Skeletal muscle tissue (tissue), 4 donors: ENCODE data around the gene GRM4. TPM values are rescaled to one million over a fixed set of nuclear protein-coding genes. Genes with fewer than 3 reads are reported as not detected.

Experiments
- H3K27ac ChIP-seq: one replicate; pipeline ENCODE4 v1.7.0; 2013; ENCODE audit warnings: mild to moderate bottlenecking, low read depth, low read length, inconsistent platforms
- H3K27me3 ChIP-seq, 3 donors: one replicate each; pipeline ENCODE4 v1.7.0; 2013; ENCODE audit warnings: low read length in 3 of 3; ENCODE audit not compliant: control insufficient read depth in 3 of 3, insufficient read depth in 3 of 3
- H3K36me3 ChIP-seq, 3 donors: one replicate each; pipeline ENCODE4 v1.7.0; 2013; ENCODE audit warnings: low read length in 3 of 3; ENCODE audit not compliant: control insufficient read depth in 3 of 3, insufficient read depth in 3 of 3
- H3K4me1 ChIP-seq, 3 donors: one replicate each; pipeline ENCODE4 v1.7.0; 2013; ENCODE audit warnings: low read length in 3 of 3, mild to moderate bottlenecking in 3 of 3; ENCODE audit not compliant: control insufficient read depth in 3 of 3, insufficient read depth in 3 of 3
- H3K4me3 ChIP-seq, 3 donors: one replicate each; pipeline ENCODE4 v1.7.0; 2013; ENCODE audit warnings: low read length in 3 of 3
- H3K9ac ChIP-seq, 3 donors: one replicate each; pipeline ENCODE4 v1.7.0; 2013; ENCODE audit warnings: low read length in 3 of 3, mild to moderate bottlenecking in 3 of 3, moderate library complexity in 2 of 3, low read depth in 1 of 3
- H3K9me3 ChIP-seq, 3 donors: one replicate each; pipeline ENCODE4 v1.7.0; 2013; ENCODE audit warnings: low read length in 3 of 3; ENCODE audit not compliant: control insufficient read depth in 3 of 3
- total RNA-seq: library from RNA; depleted of rRNA; stranded (reverse); fragments of >200 nt; gene quantifications from one replicate; pipeline ENCODE4 v1.2.3, GENCODE V29; 2014
- donor health status: Osteomylitis.

GRM4 gene
- total RNA-seq, 1 donor from 2014 or later, result 1.6 TPM

DNA sequence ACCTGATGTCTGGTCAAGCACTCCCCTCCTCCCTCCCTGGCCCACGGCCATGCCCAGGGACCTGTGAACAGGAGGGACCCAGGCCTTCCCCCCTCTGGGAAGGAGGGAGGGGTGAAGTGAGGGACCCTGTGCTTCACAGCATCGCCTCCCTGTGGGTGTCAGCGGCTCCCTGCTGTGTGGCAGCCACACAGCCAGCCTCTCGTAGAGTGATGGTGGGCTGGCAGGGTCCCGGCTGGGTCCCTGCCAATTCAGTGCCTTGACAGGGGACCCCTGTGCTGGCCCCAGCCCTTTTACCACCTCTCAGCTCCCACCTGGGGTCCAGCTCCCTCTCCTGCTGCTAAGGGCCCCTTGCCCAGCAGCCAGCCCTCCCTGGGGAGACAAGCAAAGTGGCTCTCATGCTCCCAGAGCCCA is 31.3 kb upstream of the GRM4 start:
- Histone ChIP-seq H3K9ac (no peak overlapping the region), H3K27ac (no peak overlapping the region), H3K4me1 (no peaks in the 10 kb centered on the region), H3K36me3 (no peaks in the 10 kb centered on the region), H3K9me3 (no peaks in the 10 kb centered on the region), H3K4me3 (no peak overlapping the region), H3K27me3 (peaks cover 0 to 7% (median 3%) of the 10 kb centered on the region in 3 donors)

DNA sequence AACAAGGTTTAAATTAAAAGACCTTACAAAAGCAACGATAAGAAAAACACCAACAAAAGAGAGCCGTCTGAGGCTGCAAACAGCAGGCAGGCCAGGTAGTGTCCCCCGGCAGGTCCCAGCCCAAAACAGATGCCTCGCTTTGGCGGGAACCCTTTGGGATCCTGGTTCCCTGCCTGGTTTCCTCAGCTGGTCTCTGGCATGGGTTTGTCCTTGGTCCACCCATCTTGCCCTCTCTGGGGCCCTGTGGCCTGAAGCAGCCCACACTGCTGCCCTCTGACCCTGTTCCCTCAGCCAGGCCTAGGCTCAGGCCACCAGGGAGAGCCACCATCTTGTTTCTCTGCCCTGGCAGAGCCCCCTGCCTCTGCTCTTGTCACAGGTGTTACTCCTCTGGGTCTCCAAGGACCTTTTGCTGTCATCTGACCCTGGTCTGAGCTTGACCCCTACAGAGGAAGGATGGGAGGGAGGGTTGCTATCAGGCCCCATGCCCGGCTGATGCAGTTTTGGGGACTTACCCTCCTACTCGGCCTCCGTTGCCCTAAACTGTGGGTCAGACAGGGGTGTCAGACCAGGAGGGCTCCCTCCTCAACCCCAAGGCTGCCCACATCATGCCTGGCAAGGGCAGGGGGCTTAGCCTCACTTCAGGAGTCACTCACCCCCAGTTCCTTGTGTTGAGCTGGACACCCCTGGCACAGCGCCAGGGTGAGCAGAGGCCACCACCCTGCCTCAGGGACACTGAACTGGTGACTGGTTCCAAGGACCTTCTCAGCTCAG is 30.6 kb upstream of the GRM4 start:
- no peak overlapping the region for H3K27ac ChIP-seq
- no peak overlapping the region for H3K9ac ChIP-seq
- no peaks in the 10 kb centered on the region for H3K4me1 ChIP-seq
- H3K27me3 ChIP-seq, result peaks cover 0 to 7% (median 3%) of the 10 kb centered on the region in 3 donors
- H3K4me3 ChIP-seq, result no peak overlapping the region
- no peaks in the 10 kb centered on the region for H3K9me3 ChIP-seq
- no peaks in the 10 kb centered on the region for H3K36me3 ChIP-seq

DNA sequence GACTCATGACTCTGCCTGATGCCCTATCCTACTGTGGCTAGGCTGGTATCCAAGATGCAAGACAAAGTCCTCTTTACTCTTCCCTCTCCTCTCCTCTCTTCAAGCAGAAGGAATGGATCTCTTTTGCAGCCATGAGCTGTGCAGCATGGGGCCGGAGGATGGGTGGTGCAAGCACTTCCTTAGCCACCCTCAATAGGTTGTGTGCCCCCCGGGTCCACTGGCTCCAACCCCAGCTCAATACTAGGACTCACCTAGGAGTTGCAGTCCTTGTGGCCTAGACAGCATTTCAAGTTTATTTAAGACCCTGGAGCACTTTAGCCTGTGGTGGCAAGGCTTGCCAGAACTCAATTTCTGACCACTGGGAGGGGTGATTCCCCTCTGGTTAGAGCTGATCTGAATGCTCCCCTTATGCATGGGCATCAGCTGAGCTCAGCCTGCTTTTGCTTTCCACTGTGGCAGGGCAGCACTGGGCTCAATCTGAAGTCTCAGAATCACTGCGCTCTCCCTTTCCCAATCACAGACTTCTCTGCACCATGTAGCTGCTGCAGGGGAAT is 29.0 kb upstream of the GRM4 start:
- no peak overlapping the region for H3K27ac ChIP-seq
- no peaks in the 10 kb centered on the region for H3K36me3 ChIP-seq
- peaks cover 0 to 7% (median 3%) of the 10 kb centered on the region in 3 donors for H3K27me3 ChIP-seq
- H3K9ac ChIP-seq, result no peak overlapping the region
- H3K4me1 ChIP-seq, result no peaks in the 10 kb centered on the region
- H3K9me3 ChIP-seq, result no peaks in the 10 kb centered on the region
- H3K4me3 ChIP-seq, result no peak overlapping the region

DNA sequence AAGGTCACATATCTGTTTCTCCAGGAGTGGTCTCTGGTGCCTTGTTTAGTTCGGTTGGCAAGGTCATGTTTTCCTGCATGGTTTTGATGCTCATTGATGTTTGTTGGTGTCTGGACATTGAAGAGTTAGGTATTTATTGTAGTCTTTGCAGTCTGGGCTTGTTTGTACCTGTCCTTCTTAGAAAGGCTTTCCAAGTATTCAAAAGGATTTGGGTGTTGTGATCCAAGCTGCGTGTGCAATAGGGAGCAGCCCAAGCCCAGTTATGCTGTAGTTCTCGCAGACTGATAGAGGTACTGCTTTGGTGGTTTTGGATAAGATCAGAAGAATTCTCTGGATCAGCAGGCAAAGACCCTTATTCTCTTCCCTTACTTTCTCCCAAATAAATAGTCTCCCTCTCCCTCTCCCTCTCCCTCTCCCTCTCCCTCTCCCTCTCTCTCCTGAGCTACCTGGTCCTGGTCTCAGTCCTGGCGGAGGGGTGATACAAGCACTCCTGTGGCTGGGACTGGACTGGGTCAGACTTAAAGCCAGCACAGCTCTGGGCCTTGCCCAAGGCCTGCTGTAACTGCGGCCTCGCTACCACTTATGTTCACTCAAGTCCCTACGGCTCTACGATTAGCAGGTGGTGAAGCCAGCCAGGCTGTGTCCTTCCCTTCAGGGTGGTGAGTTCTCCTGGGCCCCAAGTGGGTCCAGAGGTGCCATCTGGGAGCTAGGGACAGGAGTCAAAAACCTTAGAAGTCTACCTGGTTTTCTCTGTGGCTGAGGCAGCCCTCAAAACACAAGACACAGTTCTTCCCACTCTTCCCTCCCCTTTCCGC is 27.3 kb upstream of the GRM4 start:
- H3K4me3 ChIP-seq, result no peak overlapping the region
- H3K9me3 ChIP-seq, result no peaks in the 10 kb centered on the region
- no peak overlapping the region for H3K27ac ChIP-seq
- H3K9ac ChIP-seq, result no peak overlapping the region
- no peaks in the 10 kb centered on the region for H3K4me1 ChIP-seq
- no peaks in the 10 kb centered on the region for H3K27me3 ChIP-seq
- H3K36me3 ChIP-seq, result no peaks in the 10 kb centered on the region

DNA sequence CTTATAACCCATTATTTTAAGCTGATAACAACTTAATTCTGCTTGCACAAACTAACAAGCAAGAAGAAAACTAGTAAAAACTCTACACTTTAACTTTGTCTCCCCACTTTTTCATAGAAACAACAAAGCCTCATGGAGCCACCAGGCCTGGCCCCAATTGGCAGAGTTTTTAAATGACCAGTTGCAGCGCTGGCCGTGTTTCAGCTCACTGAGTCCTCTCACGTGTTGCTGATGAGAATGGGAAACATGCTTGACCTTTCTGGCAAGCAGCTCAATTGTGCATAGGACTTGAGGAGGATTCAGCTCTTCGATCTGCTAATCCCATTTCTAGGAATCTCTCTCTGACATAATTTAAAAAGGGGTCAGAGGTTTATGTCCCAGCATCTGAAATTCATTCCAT is 24.5 kb upstream of the GRM4 start:
- H3K9ac ChIP-seq, result no peak overlapping the region
- H3K4me1 ChIP-seq, result no peaks in the 10 kb centered on the region
- no peaks in the 10 kb centered on the region for H3K9me3 ChIP-seq
- H3K27me3 ChIP-seq, result no peaks in the 10 kb centered on the region
- H3K36me3 ChIP-seq, result no peaks in the 10 kb centered on the region
- H3K4me3 ChIP-seq, result no peak overlapping the region
- no peak overlapping the region for H3K27ac ChIP-seq

DNA sequence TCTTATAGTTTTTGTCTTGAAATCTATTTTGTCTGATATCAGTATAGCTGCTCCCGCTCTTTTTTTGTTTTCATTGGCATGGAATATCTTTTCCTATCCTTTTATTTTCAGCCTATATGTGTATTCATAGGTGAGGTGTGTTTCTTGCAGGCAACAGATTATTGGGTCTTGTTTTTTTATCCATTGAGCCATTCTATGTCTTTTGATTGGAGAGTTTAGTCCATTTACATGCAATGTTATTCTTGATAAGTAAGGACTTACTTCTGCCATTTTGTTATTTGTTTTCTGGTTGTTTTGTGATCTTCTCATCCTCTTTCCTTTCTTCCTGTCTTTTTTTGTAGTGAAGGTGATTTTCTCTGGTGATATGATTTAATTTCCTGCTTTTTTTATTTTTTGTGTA is 24.0 kb upstream of the GRM4 start:
- no peaks in the 10 kb centered on the region for H3K27me3 ChIP-seq
- H3K9me3 ChIP-seq, result no peaks in the 10 kb centered on the region
- no peak overlapping the region for H3K4me3 ChIP-seq
- no peaks in the 10 kb centered on the region for H3K36me3 ChIP-seq
- no peak overlapping the region for H3K9ac ChIP-seq
- no peaks in the 10 kb centered on the region for H3K4me1 ChIP-seq
- H3K27ac ChIP-seq, result no peak overlapping the region

DNA sequence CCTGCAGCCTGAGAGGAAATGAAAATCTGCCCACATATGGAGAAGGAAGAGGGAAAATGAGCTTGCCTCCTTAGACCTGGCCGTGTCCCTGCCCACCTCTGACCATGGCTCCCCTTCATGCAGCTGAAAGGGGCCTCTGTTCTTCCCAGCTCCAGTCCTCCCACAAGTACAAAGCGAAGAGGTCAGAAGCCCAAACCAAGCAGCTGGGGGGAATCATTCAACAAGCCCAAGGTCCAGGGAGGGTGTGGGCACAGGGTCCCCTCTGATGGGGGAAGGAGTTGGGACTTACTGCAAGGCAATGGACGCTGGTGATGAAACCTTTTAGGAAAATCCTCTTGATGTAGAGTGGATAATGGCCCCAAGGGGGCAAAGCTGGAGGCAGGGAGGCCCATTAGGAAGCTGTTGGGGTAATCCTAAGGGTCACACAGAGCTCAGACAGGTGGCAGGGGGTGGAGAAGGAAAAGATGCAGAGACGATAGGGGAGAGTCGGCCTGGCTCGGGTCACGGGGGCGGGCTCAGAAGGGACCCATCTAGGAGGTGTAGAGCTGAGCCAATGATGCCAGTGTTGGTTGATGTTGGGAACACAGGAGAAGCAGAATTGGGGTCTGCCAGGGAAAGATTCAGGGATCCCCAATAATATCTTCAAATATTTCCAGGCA is 16.1 kb upstream of the GRM4 start:
- H3K36me3 ChIP-seq, result no peaks in the 10 kb centered on the region
- no peak overlapping the region for H3K27ac ChIP-seq
- no peak overlapping the region for H3K9ac ChIP-seq
- no peaks in the 10 kb centered on the region for H3K27me3 ChIP-seq
- H3K4me1 ChIP-seq, result peaks cover 0 to 3% (median 0%) of the 10 kb centered on the region in 3 donors
- H3K4me3 ChIP-seq, result no peak overlapping the region
- peaks cover 2 to 8% (median 3%) of the 10 kb centered on the region in 3 donors for H3K9me3 ChIP-seq

DNA sequence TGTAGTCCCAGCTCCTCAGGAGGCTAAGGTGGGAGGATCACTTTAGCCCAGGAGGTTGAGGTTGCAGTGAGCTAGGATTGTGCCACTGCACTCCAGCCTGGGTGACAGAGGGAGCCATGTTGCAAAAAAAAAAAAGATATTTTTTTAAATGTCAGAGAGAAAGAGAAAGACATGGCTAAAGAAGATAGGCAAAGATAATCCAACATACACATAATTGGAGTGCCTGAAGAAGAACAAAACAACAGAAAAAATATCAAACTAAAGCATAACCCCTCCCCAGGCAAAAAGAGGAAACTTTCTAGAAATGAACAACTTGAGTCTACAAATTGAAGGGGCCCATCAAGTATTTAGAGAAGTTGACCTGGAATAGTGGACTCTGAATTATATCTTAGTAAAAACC is 14.0 kb upstream of the GRM4 start:
- H3K36me3 ChIP-seq, result no peaks in the 10 kb centered on the region
- H3K9me3 ChIP-seq, result peaks cover 2 to 8% (median 3%) of the 10 kb centered on the region in 3 donors
- H3K27me3 ChIP-seq, result peaks cover 4 to 8% (median 7%) of the 10 kb centered on the region in 3 donors
- no peak overlapping the region for H3K9ac ChIP-seq
- peak overlapping the region in 1 of 3 donors; percentile 30 for H3K4me3 ChIP-seq
- H3K4me1 ChIP-seq, result peaks cover 0 to 3% (median 0%) of the 10 kb centered on the region in 3 donors
- H3K27ac ChIP-seq, result no peak overlapping the region

DNA sequence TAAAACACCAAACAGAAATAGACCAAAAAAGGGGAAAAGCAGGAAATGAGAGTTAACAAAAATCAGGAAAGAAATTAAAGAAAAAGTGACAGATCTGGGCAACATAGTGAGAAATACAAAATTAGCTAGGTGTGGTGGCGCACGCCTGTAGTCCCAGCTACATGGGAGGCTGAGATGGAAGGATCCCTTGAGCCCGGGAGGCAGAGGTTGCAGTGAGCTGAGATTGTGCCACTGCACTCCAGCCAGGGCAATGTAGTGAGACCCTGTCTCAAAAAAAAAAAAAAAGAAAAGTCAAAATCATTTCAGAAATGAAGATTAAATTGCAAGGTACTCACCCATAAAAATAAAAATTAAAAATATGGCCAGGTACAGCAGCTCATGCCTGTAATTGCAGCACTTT is 13.0 kb upstream of the GRM4 start:
- H3K9ac ChIP-seq, result no peak overlapping the region
- H3K4me3 ChIP-seq, result no peak overlapping the region
- H3K27ac ChIP-seq, result no peak overlapping the region
- H3K9me3 ChIP-seq, result peaks cover 2 to 8% (median 3%) of the 10 kb centered on the region in 3 donors
- peaks cover 13 to 18% (median 17%) of the 10 kb centered on the region in 3 donors for H3K27me3 ChIP-seq
- peaks cover 2 to 7% (median 3%) of the 10 kb centered on the region in 3 donors for H3K4me1 ChIP-seq
- no peaks in the 10 kb centered on the region for H3K36me3 ChIP-seq
